ENCODE results near the gene FUT7. TPM values are rescaled to one million over a fixed set of nuclear protein-coding genes. Genes with fewer than 3 reads are reported as not detected.

FUT7 gene
- total and polyA plus RNA-seq, 2 of the 13 experiments (the other 11 are each of a cell fraction or from before 2014, with no cell fraction given) = 0.05 TPM; not detected in 1

GRCh38 chr9:137001857-137002645 is 29.8 kb downstream of the FUT7 start (continued):
- TF ChIP-seq ZNF687 (CRISPR knock-in tag; IDR thresholded peaks at IDR 0.05) (peak; percentile 78), GLI4 (CRISPR knock-in tag; IDR thresholded peaks at IDR 0.05; ENCODE audit: borderline replicate concordance) (no peak), ZNF572 (CRISPR knock-in tag; IDR thresholded peaks at IDR 0.05) (0 out of 2 replicates have a peak, but pooled peaks have one; percentile 36), DMAP1 (CRISPR knock-in tag; IDR thresholded peaks at IDR 0.05) (peak; percentile 29; the same call in 1 of the 2 replicates), KDM5B (CRISPR knock-in tag; IDR thresholded peaks at IDR 0.05; ENCODE audit: borderline replicate concordance) (0 out of 2 replicates have a peak, but pooled peaks have one; percentile 35), MTA1 (CRISPR knock-in tag; IDR thresholded peaks at IDR 0.05; ENCODE audit: borderline replicate concordance) (peak; percentile 62; the same call in 1 of the 2 replicates), ZNF34 (CRISPR knock-in tag; IDR thresholded peaks at IDR 0.05; ENCODE audit: borderline replicate concordance) (no peak), YEATS4 (CRISPR knock-in tag; IDR thresholded peaks at IDR 0.05; ENCODE audit: borderline replicate concordance) (0 out of 2 replicates have a peak, but pooled peaks have one; percentile 33), ZNF546 (CRISPR knock-in tag; conservative IDR thresholded peaks at IDR 0.05) (no peak), TOE1 (CRISPR knock-in tag; IDR thresholded peaks at IDR 0.05) (no peak), TAF1 (CRISPR knock-in tag; IDR thresholded peaks at IDR 0.05) (0 out of 2 replicates have a peak, but pooled peaks have one; percentile 19), ZBTB37 (CRISPR knock-in tag; IDR thresholded peaks at IDR 0.05) (no peak), ZNF18 (CRISPR knock-in tag; IDR thresholded peaks at IDR 0.05; ENCODE audit: insufficient replicate concordance) (no peak), ZNF710 (CRISPR knock-in tag; IDR thresholded peaks at IDR 0.05; ENCODE audit: borderline replicate concordance) (no peak), ZFP91 (CRISPR knock-in tag; IDR thresholded peaks at IDR 0.05; ENCODE audit: borderline replicate concordance) (0 out of 2 replicates have a peak, but pooled peaks have one; percentile 15), ZNF772 (CRISPR knock-in tag; IDR thresholded peaks at IDR 0.05) (no peak)
